ENCODE data around the gene LRRTM2.

Gene LRRTM2

GRCh38 chr5:138867011-138867410, 8.1 kb downstream of the LRRTM2 start:
- no peaks in the 10 kb centered on the region for H3K27me3 ChIP-seq (replicated peaks)
- no peak for DNase-seq
- in situ Hi-C loops (cut with HindIII; ENCODE audit: low pct_ligation_motif_present, low sequenced_read_pairs), result no loop called here
- no peak for TF ChIP-seq CTCF (IDR thresholded peaks at IDR 0.05; ENCODE audit: low read depth, low read length, missing control alignments)
- peaks cover 6% of the 10 kb centered on the region for H3K36me3 ChIP-seq (replicated peaks)
- H3K27ac ChIP-seq, result no peak overlapping the region
- H3K4me3 ChIP-seq (ENCODE audit: low read depth, low read length), result no peak overlapping the region

GRCh38 chr5:138853132-138853531, 22.0 kb downstream of the LRRTM2 start:
- no peaks in the 10 kb centered on the region for H3K27me3 ChIP-seq (replicated peaks)
- DNase-seq, result no peak
- no peaks in the 10 kb centered on the region for H3K36me3 ChIP-seq (replicated peaks)
- H3K27ac ChIP-seq, result no peak overlapping the region
- in situ Hi-C loops (cut with HindIII; ENCODE audit: low pct_ligation_motif_present, low sequenced_read_pairs), result no loop called here
- no peak overlapping the region for H3K4me3 ChIP-seq (ENCODE audit: low read depth, low read length)
- no peak for TF ChIP-seq CTCF (IDR thresholded peaks at IDR 0.05; ENCODE audit: low read depth, low read length, missing control alignments)

DNA sequence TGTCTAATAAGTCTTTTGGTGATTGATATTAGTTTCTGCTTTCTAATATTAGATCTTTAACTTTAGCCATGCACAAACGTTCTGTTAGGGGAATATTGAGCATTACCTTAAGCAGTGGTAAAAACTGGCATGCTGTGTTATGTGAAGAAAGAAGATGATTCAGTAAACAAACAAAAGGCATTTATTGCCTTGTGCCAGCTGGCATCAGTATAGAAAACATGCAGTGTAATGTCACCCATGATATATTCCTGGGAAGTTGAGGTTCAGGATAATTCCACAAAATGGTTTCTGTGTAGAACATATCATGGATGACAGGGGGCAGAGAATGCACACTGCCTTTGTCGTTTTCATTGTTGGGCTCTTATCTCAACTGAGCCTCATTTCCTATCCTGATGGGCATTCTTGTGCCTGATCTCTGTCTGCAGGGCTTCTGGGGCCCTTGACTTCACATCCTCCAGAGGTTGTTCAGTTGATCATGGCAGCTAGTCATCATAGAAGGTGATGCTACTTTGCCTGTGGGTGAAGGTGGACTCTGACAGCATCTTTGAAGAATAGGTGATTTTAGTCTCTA, 24.2 kb downstream of the LRRTM2 start:
- no peaks in the 10 kb centered on the region for H3K36me3 ChIP-seq (replicated peaks)
- H3K27ac ChIP-seq, result no peak overlapping the region
- no peak overlapping the region for H3K4me3 ChIP-seq (ENCODE audit: low read depth, low read length)
- in situ Hi-C loops (cut with HindIII; ENCODE audit: low pct_ligation_motif_present, low sequenced_read_pairs), result no loop called here
- TF ChIP-seq CTCF (IDR thresholded peaks at IDR 0.05; ENCODE audit: low read depth, low read length, missing control alignments), result no peak
- no peak for DNase-seq
- no peaks in the 10 kb centered on the region for H3K27me3 ChIP-seq (replicated peaks)

- no peak overlapping the region for H3K4me3 ChIP-seq (ENCODE audit: low read depth, low read length)
- TF ChIP-seq CTCF (IDR thresholded peaks at IDR 0.05; ENCODE audit: low read depth, low read length, missing control alignments), result no peak
- in situ Hi-C loops (cut with HindIII; ENCODE audit: low pct_ligation_motif_present, low sequenced_read_pairs), result no loop called here
- no peaks in the 10 kb centered on the region for H3K27me3 ChIP-seq (replicated peaks)
- no peak for DNase-seq
- no peak overlapping the region for H3K27ac ChIP-seq
- H3K36me3 ChIP-seq (replicated peaks), result no peaks in the 10 kb centered on the region
Measured at GRCh38 chr5:138849882-138850281, 25.3 kb downstream of the LRRTM2 start.

DNA sequence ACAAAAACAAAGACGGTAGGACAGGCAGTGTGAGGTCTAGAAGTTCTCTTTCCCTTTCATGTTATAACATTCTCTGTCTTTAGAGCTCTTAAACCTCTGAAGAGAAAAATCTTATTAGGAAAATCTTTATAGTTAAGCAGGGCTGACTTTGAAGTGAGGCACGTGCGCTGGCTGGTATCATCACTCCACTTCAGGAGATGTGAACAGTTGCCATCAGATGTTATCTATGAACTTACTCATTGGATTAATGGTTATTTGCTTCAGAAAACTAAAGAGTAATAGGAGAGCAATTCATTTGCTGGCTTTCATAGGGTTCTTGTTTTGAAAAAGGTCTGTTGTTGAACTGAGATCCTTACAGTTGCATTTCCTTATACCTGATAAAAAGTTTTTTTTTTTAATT, 25.7 kb downstream of the LRRTM2 start:
- in situ Hi-C loops (cut with HindIII; ENCODE audit: low pct_ligation_motif_present, low sequenced_read_pairs), result no loop called here
- Histone ChIP-seq H3K27ac (no peak overlapping the region), H3K27me3 (replicated peaks) (no peaks in the 10 kb centered on the region), H3K4me3 (ENCODE audit: low read depth, low read length) (no peak overlapping the region), H3K36me3 (replicated peaks) (no peaks in the 10 kb centered on the region)
- no peak for DNase-seq
- TF ChIP-seq CTCF (IDR thresholded peaks at IDR 0.05; ENCODE audit: low read depth, low read length, missing control alignments), result no peak

DNA sequence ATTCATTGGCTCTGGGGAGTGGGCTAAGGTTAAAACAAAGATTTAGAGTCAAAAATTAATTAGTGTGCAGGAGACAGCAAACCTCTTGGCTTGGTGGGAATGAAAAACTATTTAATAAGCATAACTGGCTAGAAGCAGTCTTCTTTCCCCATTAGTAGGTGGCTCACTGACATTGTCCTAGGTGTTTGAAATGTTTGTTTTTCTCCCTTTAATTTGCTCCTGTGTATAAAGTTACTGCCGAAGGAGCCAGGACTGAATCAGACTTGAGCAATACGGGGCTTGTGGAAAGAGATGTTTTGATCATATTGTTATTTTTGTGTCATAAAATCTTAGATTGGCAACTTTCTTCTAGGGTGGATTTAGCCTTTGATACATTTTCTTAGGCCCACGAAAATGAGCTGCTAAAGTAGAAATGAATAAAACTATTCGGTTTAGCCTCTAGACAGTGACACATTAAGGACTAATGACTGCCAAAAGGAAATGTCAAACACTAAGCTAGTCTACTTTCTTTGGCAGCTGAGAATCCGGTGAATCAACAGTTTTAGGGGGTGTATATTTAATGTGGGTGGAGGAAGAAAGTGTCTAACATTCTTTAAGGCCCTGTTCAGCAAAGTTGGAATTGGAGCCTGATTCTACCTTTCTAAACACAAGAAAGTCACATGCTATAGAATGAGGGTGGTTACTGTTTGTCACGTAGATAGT, 30.2 kb downstream of the LRRTM2 start:
- TF ChIP-seq CTCF (IDR thresholded peaks at IDR 0.05; ENCODE audit: low read depth, low read length, missing control alignments), result no peak
- in situ Hi-C loops (cut with HindIII; ENCODE audit: low pct_ligation_motif_present, low sequenced_read_pairs), result no loop called here
- Histone ChIP-seq H3K27me3 (replicated peaks) (no peaks in the 10 kb centered on the region), H3K4me3 (ENCODE audit: low read depth, low read length) (no peak overlapping the region), H3K27ac (peak overlapping the region; percentile 21), H3K36me3 (replicated peaks) (no peaks in the 10 kb centered on the region)
- peak; percentile 59 for DNase-seq

All from brain microvascular endothelial cell (primary cell).